ENCODE results near the gene PCDHA10. TPM values are rescaled to one million over a fixed set of nuclear protein-coding genes. Genes with fewer than 3 reads are reported as not detected.

The PCDHA10 gene
- total RNA-seq, 1 donor from 2014 or later = 0.05 TPM

DNA sequence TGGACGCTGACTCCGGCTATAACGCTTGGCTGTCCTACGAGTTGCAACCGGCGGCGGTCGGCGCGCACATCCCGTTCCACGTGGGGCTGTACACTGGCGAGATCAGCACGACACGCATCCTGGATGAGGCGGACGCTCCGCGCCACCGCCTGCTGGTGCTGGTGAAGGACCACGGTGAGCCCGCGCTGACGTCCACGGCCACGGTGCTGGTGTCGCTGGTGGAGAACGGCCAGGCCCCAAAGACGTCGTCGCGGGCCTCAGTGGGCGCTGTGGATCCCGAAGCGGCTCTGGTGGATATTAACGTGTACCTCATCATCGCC is 21.5 kb downstream of the PCDHA10 start:
- intact Hi-C loops (cut with DNase I) = no loop called here
- ATAC-seq (ENCODE audit: poor library complexity) (no peak), DNase-seq (no peak)

DNA sequence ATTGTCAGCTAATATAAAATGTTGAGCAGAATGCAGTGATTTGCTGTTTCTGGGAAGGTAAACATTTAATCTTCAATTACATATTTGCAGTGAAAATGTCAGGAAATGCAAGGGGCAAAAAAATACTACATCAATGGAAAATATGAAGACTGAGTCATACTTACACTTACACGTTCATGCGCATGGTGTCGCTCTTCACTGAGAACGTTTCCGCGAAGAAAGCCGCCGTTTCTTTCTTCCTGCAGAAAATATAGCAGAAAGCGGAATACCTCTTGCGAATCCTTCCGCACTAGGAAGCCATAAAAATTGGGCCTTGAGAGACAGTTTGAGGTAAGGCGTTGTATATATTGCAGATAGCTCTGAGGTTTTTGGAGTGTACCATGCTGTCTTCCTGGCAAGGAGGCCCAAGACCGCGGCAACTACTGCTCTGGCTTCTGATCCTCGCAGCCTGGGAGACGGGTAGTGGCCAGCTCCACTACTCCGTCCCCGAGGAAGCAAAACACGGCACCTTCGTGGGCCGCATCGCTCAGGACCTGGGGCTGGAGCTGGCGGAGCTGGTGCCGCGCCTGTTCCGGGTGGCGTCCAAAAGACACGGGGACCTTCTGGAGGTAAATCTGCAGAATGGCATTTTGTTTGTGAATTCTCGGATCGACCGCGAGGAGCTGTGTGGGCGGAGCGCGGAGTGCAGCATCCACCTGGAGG is 26.3 kb downstream of the PCDHA10 start, which contains the start of gene PCDHA13:
Gene PCDHA13 (plus strand): TSS at position 236 of the 702 bp plus-strand sequence. CDS start 145 bp downstream, at position 381.
- intact Hi-C loops (cut with DNase I) = no loop called here
- ATAC-seq (ENCODE audit: poor library complexity) (no peak), DNase-seq (no peak)

DNA sequence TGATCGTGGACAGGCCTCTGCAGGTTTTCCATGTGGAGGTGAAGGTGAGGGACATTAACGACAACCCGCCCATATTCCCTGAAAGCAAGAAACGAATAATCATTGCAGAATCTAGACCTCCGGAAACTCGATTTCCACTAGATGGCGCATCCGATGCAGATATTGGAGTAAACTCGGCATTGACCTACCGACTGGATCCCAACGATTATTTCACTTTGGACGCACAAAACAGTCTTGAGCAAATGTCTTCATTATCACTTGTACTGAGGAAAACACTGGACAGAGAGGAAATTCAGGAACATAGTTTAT is 26.8 kb downstream of the PCDHA10 start:
- ATAC-seq (ENCODE audit: poor library complexity) (no peak), DNase-seq (no peak)
- intact Hi-C loops (cut with DNase I) = no loop called here

DNA sequence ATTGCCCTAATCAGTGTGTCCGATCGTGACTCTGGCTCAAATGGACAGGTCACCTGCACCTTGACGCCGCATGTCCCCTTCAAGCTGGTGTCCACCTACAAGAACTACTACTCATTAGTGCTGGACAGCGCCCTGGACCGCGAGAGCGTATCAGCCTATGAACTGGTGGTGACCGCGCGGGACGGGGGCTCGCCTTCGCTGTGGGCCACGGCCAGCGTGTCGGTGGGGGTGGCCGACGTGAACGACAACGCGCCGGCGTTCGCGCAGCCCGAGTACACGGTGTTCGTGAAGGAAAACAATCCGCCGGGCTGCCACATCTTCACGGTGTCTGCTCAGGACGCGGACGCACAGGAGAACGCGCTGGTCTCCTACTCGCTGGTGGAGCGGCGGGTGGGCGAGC is 27.7 kb downstream of the PCDHA10 start:
- no peak for DNase-seq
- no peak for ATAC-seq (ENCODE audit: poor library complexity)
- intact Hi-C loops (cut with DNase I) = no loop called here

DNA sequence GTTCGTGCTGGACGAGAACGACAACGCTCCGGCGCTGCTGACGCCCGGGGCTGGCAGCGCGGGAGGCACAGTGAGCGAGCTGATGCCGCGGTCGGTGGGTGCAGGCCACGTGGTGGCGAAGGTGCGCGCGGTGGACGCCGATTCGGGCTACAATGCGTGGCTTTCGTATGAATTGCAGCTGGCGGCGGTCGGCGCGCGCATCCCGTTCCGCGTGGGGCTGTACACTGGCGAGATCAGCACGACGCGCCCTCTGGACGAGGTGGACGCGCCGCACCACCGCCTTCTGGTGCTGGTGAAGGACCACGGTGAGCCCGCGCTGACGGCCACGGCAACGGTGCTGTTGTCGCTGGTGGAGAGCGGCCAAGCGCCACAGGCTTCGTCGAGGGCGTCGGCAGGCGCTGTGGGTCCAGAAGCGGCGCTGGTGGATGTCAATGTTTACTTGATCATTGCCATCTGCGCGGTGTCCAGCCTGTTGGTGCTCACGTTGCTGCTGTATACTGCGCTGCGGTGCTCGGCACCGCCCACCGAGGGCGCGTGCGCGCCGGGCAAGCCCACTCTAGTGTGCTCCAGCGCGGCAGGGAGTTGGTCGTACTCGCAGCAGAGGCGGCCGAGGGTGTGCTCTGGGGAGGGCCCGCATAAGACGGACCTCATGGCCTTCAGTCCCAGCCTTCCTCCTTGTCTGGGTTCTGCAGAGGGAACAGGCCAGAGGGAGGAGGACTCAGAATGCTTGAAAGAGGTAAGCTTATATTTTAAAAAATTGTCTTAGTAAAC is 28.4 kb downstream of the PCDHA10 start:
- intact Hi-C loops (cut with DNase I) = no loop called here

GRCh38 chr5:140916325-140916724 is 60.6 kb downstream of the PCDHA10 start:
- ATAC-seq (ENCODE audit: poor library complexity) = no peak
- DNase-seq = no peak
- intact Hi-C loops (cut with DNase I) = no loop called here

More for the DNA sequence above, 28.4 kb downstream of the PCDHA10 start:
- DNase-seq = no peak
- no peak for ATAC-seq (ENCODE audit: poor library complexity)

Other genes starting within 250 kb of the PCDHA10 start
- 37.7 TPM for gene CD14, start 222.7 kb upstream of the PCDHA10 start, total RNA-seq
- gene TMCO6, start 216.4 kb upstream of the PCDHA10 start, total RNA-seq = 4.0 TPM
- gene NDUFA2, start 208.3 kb upstream of the PCDHA10 start, total RNA-seq = 155 TPM
- gene IK, start 208.1 kb upstream of the PCDHA10 start, total RNA-seq = 59.9 TPM
- gene WDR55, start 191.0 kb upstream of the PCDHA10 start, total RNA-seq = 11.2 TPM
- gene DND1, start 182.3 kb upstream of the PCDHA10 start, total RNA-seq = 0.40 TPM
- gene HARS1, start 164.5 kb upstream of the PCDHA10 start, total RNA-seq = 33.4 TPM
- 25.2 TPM for gene HARS2, start 164.4 kb upstream of the PCDHA10 start, total RNA-seq
- 29.6 TPM for gene ZMAT2, start 155.4 kb upstream of the PCDHA10 start, total RNA-seq
- gene PCDHA1, start 69.8 kb upstream of the PCDHA10 start, total RNA-seq = not detected
- gene PCDHA2, start 61.0 kb upstream of the PCDHA10 start, total RNA-seq = not detected
- not detected for gene PCDHA3, start 54.8 kb upstream of the PCDHA10 start, total RNA-seq
- gene PCDHA4, start 48.8 kb upstream of the PCDHA10 start, total RNA-seq = not detected
- gene PCDHA5, start 34.3 kb upstream of the PCDHA10 start, total RNA-seq = not detected
- gene PCDHA6, start 27.9 kb upstream of the PCDHA10 start, total RNA-seq = not detected
- gene PCDHA7, start 21.6 kb upstream of the PCDHA10 start, total RNA-seq = not detected
- not detected for gene PCDHA8, start 14.7 kb upstream of the PCDHA10 start, total RNA-seq
- not detected for gene PCDHA9, start 7.5 kb upstream of the PCDHA10 start, total RNA-seq
- gene PCDHA11, start 13.1 kb downstream of the PCDHA10 start, total RNA-seq = not detected
- gene PCDHA12, start 19.4 kb downstream of the PCDHA10 start, total RNA-seq = not detected
- not detected for gene PCDHA13, start 26.2 kb downstream of the PCDHA10 start, total RNA-seq
- 0.13 TPM for gene PCDHAC1, start 70.4 kb downstream of the PCDHA10 start, total RNA-seq
- gene PCDHAC2, start 110.6 kb downstream of the PCDHA10 start, total RNA-seq = 0.48 TPM
- gene PCDHB1, start 195.5 kb downstream of the PCDHA10 start, total RNA-seq = not detected
- 2.0 TPM for gene PCDHB2, start 238.7 kb downstream of the PCDHA10 start, total RNA-seq
- 1.4 TPM for gene PCDHB3, start 244.6 kb downstream of the PCDHA10 start, total RNA-seq